ENCODE measurements around the gene FERMT3.
"Not testable (repeated sequence)": the region's sequence is repeated elsewhere in the genome, so short reads cannot be mapped to it uniquely, and the experiment has no call there.

The FERMT3 gene

DNA sequence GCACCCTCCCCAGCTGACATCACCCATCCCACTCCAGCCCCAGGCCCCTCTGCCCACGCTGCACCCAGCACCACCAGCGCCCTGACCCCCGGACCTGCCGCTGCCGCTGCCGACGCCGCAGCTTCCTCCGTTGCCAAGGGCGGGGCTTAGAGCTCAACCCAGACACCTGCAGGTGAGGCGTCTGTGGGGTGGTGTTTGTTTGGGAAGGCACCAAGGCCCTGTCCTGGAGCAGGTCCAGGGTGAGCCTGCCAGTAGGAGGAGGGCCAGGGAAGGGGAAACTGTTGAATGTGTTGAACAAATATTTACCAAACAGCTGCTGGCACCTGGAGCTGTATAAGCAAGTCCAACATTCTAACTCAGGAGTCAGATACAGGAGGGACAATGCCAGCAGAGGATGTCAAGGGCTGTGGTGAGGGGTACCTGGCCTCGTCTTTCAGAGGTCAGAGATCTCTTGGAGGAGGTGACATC, 31.0 kb downstream of the FERMT3 start:
- no peak for FAIRE-seq

DNA sequence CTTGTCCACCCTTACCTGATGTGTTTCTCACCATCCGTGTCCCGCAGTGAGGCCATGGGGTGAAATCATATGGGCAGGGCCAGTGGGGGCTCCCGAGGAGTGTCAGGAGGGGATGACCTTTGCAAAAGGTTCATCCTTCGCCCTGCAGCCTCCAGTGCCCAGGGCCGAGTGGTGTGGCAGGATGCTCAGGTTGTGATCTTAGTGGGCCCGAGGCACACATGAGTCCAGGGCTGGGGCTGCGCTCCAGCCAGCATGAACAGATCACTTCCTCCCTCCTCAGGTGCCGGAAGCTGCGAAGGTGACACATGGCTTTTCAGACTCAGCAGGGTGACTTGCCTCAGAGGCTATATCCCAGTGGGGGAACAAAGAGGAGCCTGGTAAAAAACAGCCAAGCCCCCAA, 31.6 kb downstream of the FERMT3 start:
- no peak for FAIRE-seq

DNA sequence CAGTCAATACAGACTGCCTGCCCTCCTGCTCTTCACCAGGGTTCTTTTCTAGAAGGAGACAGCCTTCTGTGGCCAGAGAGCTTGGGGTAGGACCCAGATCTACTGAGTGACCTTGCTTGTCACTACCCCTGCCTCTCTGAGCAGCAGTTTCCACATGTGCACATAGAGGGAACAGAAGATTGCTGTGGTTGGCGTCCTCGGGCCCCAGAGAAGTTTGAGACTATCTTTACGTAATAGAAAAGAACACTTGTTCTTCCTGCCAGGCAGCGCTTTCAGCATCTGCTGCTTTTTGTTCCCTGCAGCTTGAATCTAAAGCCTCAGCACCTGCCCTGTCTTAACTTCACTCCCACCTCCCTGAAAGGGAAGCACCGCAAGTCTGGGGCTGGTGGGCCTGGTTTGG, 32.5 kb downstream of the FERMT3 start:
- no peak for FAIRE-seq

DNA sequence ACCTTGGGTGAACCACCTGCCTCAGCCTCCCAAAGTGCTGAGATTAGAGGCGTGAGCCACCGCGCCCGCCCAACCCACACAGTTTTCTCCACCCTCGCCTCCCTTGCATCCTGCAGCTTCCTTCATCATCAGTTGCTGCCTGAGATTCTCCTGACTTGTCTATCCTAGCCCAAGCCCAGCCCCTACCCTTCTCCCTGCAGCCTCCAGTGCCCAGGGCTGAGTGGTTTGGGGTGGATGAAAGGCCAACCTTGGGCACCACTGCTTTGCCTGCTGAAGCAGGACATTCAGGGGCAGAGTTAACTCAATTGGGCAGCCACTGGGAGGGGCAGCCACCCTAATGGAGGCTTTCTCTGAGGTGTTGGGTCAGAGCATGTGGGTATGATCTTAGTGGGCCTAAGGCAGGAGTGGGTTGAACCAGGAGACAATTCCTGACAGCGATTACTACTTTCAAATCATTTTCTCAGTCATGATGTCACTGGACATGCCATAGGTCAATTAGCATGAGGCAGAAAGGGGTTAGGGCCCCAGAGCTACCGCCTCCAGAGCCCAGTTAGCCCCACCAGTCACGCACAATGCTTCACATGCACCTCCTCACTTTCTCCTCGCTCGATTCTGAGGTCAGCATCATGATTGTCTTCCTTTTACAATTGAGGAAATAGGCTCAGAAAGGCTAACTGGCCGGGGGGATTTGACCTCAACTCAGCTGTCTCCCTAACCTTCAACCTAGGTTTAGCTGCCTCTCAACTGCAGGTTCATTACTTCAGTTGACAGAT, 33.3 kb downstream of the FERMT3 start:
- FAIRE-seq: no peak

DNA sequence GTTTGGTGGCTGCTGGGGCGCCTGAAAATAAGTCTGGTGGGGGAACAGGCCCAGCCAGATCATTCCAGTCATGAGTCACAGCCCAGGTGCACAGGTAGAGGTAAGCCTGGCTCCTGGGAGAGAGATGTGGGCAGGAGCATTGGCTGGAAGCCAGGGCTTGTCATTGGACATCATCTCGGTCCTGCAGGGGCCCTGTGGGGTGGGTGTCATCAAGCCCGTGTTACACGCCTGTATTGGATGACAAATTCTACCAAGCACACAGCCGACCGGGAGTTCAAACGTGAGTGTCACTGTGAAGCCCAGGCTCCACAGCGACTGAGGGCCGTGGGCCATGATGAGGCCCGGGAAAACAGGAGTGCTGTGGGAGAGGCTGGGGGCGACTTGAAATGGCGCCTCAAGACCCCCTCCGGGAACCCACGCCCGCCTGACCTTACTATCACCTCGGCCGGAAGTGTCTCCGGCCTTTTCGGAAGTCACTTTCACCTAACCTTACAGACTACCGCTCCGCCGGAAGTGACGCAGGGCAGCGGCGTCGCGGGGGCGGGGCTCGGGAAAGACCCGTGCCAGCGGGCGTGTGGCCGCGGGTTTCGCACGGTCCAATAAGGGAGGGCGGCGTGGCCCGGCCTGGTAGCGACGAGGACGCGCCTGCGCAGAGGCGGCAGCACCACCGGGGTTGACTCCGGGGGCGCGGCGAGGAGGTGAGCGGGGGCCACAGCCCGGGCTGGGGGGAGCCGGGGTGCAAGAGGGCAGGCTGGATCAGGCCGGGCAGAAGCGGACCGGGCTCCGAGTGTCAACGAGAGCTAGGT, 34.1 kb downstream of the FERMT3 start, which contains the start of gene FKBP2:
Gene FKBP2 (plus strand): TSS at position 661 of the 806 bp plus-strand sequence. CDS start 1,293 bp downstream, outside the sequence.
- FAIRE-seq: peak; percentile 61

DNA sequence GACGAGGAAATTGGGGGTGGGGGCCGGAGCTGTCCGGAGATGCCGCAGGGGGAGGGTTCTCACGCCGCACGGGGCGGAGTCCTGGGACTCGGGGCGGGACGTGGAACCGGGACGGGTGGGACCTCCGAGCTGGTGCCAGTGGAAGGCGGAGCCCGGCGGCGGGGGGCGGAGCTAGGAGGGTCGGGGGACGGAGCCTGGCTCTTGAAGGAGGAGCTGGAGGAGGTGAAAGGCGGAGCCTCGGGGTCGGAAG, 34.6 kb downstream of the FERMT3 start:
- FAIRE-seq: peak; percentile 97

DNA sequence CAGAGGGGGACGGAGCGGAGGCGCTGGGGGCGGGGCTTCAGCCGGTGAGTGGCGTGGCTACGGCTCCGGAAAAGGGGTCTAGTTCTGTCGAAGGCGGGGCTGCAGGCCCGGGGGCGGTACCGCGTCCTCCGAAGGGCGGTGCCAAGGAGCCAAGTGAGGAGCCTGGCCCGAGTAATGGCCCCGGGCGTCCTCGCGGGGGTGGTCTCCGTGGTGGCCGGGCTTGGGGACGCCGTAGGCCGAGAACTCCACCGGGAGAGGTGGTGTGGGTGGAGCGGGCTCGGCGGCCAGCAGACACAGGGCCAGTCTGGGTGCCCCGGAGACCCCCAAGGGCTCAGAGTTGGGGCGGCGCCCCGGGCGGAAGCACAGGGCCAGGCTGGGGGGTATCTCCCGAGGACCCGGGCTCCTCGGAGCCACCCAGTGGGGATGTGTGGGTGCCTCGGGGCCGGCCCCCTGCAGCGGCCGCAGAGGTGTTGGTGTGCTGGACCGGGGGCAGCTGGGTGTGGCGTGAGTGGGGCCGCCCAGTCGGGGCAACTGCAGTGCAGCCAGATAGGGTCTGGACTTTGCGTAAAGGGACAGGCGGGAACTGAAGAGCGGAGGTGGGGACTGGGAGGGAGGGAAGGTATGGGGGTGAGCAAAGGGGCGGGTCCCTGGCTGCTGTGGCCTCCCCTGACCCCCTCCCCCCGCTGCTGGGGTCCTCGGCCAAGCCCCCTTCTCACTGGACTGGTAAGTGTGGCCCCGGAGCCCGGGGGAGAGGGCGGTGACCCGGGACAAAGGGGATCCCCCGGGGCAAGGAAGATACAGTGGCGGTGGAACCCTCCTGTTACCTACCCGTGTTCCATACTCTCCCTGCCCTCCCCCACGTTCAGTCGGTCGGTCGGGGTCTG, 35.2 kb downstream of the FERMT3 start:
- FAIRE-seq: no peak

DNA sequence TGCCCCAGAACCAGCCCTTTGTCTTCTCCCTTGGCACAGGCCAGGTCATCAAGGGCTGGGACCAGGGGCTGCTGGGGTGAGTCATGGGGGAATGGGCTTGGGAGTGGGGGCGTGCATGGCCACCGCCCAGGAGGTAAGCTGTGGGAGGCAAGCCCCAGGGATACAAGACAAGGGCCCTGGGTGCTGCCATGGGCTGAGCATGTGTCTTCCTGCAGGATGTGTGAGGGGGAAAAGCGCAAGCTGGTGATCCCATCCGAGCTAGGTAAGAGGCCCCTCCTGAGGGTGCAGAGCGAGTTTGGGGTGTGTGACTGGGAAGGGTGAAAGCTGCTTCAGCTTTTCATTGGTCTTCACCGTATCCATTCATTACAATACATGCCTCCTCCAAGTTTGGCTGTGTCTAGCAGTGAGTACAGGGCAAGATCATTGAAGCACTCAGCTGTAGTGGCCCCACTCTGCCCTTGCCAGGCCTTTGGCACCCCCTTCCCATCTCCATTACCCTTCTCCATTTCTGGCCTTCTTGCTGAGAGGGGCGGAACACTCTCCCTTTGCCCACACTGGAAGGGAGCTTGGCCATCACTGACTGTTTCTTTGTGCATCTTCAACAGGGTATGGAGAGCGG, 36.8 kb downstream of the FERMT3 start:
- FAIRE-seq: no peak

DNA sequence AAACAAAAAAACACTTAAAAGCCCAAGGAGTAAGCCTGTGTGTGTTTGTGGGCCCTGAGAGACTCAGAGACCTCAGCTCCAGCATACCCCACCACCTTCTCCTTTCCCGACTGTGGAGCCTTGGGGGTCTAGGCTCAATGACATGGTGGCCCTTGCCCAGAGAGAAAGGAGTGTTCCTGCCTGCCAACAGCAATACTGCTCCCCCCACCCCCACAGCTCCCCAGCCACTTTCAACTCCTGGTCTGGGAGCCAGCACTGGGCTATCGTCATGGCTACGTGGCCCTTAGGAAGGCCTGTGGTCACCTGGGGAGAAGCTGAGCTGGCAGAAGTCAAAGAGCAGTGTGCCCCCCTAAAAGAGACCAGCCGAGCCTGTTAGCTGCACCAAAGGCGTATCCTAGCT, 37.6 kb downstream of the FERMT3 start:
- FAIRE-seq: no peak

DNA sequence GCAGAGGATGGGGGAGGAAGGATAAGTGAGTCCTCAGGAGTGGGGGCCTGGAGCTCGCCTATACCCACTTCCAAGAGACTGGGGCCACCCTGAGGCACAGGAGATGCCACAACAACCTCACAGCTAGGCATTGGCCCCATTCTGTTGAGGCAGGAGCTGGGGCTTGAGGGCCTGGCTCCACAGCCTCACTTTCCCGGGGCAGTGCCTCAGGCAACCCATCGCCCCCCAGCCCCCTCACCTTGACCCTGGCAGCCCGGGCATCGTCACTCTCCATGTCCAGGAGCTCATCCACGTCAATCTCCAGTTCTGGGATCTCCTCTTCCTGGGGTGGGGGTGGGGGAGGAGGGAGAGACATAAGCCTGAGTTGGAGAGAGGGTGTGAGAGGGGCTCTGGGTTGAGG, 38.4 kb downstream of the FERMT3 start:
- FAIRE-seq: no peak

DNA sequence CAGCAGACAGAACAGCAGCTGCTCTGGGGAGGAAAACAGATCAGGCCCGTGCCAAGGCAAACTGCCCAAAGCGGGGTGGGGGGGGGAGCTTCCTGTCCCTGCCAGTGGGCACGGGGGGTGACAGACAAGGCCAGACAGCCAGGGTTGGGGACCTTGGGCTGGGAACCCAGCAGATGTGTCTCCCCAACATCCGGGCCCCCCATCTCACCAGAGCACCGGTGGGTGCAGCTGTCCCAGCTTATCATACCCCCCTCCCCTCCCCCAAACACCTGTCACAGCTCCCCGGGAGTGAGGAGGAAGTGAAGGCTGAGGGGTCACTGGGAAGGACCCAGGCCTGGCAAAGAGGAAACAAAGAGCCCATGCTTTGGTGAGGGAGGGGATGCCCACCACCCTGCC, 38.9 kb downstream of the FERMT3 start:
- FAIRE-seq: no peak

DNA sequence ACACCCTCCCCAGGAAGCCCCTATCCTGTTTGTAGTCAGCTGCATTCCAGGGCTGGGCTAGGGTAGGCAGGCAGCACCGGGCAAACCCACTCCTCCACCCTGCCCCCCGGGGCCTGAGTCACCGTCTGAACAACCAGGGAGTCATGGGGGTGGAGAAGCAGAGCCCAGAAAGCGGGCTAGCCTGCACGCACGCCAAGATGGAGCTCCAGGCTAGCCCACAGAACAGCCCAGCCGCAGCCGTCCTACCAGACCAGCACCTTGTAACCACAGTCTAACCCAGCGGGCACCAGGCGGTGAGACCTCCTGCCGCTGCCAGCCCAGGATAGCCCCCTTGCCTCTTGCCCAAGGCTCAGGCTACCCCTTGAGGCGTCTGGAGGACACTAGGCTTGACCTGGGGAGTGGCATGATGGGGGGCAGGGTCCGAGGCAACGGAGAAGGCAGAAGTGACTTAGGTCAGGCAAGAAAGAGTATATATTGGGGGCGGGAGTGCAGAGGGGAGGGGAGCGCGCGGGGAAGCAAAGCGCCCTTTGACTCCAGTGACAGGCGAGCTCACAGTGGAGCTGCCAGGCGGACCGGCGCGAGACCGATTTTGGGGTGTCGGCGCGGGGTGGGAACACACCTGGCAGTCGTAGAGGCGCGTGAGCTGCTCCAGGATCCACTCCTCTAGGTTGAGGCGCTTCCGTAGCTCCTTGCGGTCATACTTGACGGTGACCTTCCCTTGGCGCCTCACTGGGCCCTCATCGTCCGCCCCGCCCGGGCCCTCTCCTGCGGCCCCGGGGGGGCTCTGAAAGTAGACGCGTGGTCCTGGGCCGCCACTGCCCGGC, 39.5 kb downstream of the FERMT3 start:
- FAIRE-seq: no peak

DNA sequence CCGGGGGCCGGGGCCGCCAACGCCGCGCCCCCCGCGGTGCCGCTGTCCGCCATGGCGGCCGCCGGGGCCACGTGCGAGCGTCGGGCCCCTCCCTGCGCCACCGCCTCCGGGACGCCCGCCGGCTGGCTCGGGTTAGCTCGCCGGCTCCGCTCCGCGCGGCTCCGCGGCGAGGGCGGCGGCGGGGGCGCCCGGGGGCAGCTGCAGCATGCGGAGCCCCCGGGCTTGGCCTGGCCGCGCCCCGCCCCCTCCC, 40.0 kb downstream of the FERMT3 start:
- FAIRE-seq: not testable (repeated sequence)

DNA sequence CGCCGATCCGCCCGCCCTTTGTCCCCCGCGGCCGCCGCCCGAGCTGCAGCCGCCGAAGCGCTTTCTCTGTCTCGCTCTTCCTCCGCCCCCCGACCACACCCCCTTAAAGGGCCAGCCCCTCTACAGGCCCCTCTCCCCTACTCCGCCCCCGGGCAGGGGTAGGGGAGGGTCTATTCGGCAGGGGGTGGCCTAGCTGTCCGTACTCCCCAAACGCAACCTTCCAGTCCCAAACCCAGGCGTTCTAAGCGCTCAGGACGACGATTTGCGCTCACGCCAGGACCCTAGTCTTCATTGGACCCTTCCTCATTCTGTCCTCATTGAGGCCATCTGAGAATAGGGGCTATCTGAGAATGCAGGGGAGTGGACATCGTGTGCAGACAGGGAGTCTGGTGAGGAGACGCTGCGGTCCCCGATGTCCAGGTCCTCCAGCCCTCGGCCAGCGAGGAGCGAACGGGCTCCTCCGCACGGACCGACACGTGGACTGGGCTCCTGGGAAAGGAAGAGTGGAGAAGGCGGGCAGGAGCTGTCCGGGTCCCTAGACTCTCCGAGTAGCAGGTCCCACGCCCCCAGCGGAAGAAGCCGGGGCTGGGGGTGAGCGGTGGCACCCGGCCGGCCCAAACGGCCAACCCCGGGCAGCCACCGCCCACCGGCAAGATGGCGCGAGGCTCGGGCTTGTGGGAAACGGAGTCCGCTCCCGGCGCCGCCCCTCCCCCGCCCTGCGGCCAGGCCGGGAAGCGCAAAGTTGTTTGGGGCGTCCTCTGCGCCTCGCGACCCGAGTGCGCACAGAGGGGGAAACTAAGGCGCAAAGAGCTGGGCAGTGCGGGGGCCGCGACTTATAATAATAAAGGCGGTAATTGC, 40.6 kb downstream of the FERMT3 start, which contains the start of gene PPP1R14B:
Gene PPP1R14B (minus strand): TSS at position 73 of the 858 bp plus-strand sequence. CDS start 270 bp downstream, outside the sequence.
- no peak for FAIRE-seq

DNA sequence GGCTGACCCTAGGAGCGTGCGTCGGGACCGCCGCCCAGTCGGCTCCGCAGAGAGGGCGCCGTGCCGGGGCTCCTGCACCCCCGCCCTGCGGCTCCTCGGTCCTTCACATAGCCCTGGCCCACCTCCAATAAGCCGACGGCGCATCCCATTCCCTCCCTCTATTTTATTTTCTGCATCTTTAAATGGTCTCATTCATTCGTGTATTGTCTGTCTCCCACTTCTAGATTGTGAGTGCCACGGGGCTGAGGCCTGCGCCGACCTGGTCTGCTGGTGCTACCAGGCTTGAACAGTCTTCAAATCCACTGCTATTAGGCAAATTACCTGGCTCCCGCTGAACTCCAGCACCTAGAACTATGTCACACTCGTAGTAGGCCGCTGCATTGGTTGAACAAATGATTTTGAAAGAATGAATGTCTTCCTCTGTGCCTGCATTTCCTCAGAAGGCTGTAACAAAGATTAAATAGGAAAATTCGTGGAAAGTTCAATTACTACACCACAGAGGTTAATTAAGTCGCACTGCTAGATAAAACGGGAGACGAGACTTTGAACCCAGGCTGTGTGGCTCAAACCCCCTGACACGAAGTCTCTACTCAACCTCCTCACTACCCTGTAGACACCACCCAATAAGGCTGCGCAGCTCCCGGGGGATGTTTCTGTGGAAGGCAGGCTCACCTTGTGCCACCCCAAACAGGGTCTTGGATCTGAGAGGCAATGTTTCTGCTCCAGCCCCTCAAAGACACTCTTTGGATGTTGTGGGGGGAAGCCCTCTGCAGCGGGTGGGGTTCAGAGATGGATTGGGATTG, 41.4 kb downstream of the FERMT3 start:
- no peak for FAIRE-seq

DNA sequence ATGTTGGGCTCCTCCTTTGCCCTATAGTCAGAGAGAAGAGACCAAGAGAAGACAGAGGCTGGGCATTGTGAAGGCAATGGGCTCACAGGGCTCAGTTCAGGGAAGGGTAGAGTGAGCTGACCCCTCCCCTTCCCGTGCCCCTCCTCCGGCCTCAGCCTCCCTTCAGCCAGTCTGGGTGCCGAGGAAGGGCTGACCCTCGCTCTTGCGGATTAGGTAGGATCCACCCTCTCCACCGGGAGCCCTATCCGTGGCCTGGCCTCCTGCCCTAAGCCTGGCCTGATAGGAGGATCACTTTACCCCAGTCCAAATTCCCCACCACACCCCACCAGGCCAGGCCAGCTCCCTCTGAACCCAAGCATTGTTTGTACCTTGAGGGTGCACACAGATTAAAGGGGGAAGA, 42.1 kb downstream of the FERMT3 start:
- FAIRE-seq: no peak

DNA sequence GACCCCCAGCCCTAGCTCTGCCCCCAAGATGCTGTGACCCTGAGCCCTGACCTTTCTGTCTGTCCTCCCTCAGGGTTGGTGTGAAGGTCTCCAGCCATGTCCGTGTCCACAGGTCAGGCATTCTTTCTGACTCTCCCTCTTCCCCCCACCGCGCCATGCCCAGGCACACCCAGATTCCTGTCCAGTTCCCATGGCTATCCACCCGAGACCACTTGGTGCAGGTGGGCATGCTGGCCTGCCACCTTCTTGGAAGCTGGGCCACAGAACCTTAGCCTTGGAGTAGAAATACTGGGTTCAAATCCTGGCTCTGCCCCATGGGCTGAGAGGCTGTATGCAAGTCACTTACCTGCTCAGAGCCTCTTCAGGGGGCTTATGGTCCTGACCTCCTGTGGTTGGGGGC, 42.5 kb downstream of the FERMT3 start:
- no peak for FAIRE-seq

DNA sequence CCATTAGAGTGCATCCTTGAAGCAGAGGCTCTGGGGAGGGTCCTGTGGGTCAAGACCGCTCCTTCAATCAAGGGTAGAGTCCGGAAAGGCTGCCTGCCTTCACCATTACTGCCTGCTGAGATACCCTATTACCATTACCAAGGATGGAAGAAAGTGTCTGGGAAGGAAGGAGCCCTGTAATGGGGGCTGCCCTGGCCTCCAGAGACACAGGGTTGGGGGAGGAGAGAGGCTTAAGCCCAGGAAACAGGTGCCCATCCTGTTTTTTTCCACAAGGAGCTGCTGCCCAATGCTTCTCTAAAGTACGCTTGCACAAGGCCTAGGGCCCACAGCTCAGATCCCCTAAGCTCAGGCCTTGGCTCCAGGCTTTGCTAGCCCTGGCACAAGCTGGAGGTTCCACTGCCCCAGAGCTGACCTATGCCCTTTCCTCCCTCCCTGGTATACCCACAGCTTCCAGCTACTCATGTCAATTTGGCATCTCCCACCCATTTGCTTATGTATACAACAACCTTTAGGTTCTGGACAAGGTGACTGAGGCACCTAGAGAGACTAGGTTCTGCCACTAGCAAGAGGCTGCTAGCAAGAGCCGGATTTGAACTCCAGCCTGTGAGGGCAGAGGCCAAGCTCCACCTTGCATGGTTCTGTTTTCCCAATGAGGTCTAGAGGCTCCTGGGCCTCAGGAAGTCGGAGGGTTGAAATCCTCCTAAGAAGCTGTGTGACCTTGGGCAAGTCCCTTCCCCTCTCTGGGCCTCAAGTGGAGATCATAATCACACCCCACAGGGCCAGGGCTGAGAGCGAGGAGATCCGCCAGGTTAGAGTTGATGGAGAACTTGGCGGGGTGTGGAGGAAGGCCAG, 43.3 kb downstream of the FERMT3 start:
- no peak for FAIRE-seq

DNA sequence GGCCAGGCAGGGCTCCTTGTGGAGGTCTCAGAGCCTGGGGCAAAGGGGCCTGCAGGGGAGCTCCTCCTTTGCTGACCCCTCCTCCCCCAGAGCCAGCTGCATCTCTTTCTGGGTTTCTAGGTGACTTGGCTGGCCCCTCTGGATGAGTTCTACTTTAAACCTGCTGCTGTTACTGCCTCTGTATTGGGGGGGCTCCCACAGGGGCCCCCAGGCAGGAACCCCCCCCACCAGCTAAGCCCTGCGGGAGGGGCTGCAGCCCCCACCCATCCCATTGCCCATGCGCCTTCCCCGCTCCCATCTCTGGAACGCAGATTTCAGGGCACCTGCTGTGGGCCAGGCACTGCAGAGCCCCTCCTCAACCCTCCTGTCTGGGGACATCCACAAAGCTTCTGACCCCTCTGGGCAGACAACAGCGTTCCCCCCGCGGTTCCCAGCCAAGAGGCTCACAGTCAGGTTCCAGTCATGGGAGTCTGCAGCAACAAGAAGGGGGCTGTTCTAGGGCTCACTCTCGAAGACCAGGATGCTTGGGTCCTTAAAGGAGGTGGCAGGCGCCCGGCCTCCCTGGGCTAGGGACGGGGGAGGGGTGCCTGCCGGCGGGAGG, 44.0 kb downstream of the FERMT3 start:
- no peak for FAIRE-seq
